Activated CD4-positive, alpha-beta T cell treated with anti-CD3 and anti-CD28 coated beads, Interleukin-2, amount 50 U/mL, for 1 hour (primary cell): Measurements from ENCODE around the gene CCDC61.

Source experiments
- DNase-seq: peaks from one replicate; pipeline ENCODE4 v3.0.0-alpha.2; 2020

The CCDC61 gene

GRCh38 chr19:46017095-46017429, 21.8 kb downstream of the CCDC61 start:
- DNase-seq = no peak

GRCh38 chr19:46017874-46018675, 22.8 kb downstream of the CCDC61 start:
- no peak for DNase-seq

- DNase-seq = no peak
Observed at GRCh38 chr19:46018729-46019251, 23.5 kb downstream of the CCDC61 start.

- no peak for DNase-seq
Observed at GRCh38 chr19:46019270-46019669, 24.0 kb downstream of the CCDC61 start.

GRCh38 chr19:46020819-46021125, 25.5 kb downstream of the CCDC61 start:
- no peak for DNase-seq

GRCh38 chr19:46021531-46022041, 26.3 kb downstream of the CCDC61 start:
- no peak for DNase-seq

- DNase-seq = no peak
Observed at GRCh38 chr19:46022061-46022430, 26.8 kb downstream of the CCDC61 start.

- DNase-seq = no peak
Observed at GRCh38 chr19:46022431-46023310, 27.4 kb downstream of the CCDC61 start, which contains the start of gene PGLYRP1. TSS of gene PGLYRP1 (minus strand) at chr19:46023053. CDS start at chr19:46023021, 32 bp downstream.

- no peak for DNase-seq
Observed at GRCh38 chr19:46023311-46023779, 28.1 kb downstream of the CCDC61 start.

- no peak for DNase-seq
Observed at GRCh38 chr19:46025835-46026234, 30.6 kb downstream of the CCDC61 start.

- DNase-seq = no peak
Observed at GRCh38 chr19:46030812-46031550, 35.7 kb downstream of the CCDC61 start.

GRCh38 chr19:46031781-46032596, 36.7 kb downstream of the CCDC61 start:
- DNase-seq = no peak

GRCh38 chr19:46032597-46033025, 37.3 kb downstream of the CCDC61 start:
- no peak for DNase-seq

- DNase-seq = no peak
Observed at GRCh38 chr19:46033401-46033800, 38.1 kb downstream of the CCDC61 start.

GRCh38 chr19:46035546-46035945, 40.3 kb downstream of the CCDC61 start:
- DNase-seq = no peak

- DNase-seq = no peak
Observed at GRCh38 chr19:46035986-46036743, 40.9 kb downstream of the CCDC61 start.

- no peak for DNase-seq
Observed at GRCh38 chr19:46036744-46037128, 41.5 kb downstream of the CCDC61 start.

- DNase-seq = no peak
Observed at GRCh38 chr19:46040125-46040524, 44.9 kb downstream of the CCDC61 start.

GRCh38 chr19:46040952-46041500, 45.8 kb downstream of the CCDC61 start, which contains the start of gene IGFL4:
TSS of gene IGFL4 (minus strand) at chr19:46041002. CDS start at chr19:46040962, 40 bp downstream.
- no peak for DNase-seq

GRCh38 chr19:46042252-46042883, 47.1 kb downstream of the CCDC61 start:
- no peak for DNase-seq
